H9 (cell line): ENCODE results near the gene SMPD2. TPM values are rescaled to one million over a fixed set of nuclear protein-coding genes. Genes with fewer than 3 reads are reported as not detected.

ENCODE experiments used
- DNase-seq: peaks from one replicate; pipeline ENCODE4 v3.0.0-alpha.2; 2017
- H2AFZ ChIP-seq: one replicate; pipeline ENCODE4 v1.6.1; 2013; ENCODE audit warnings: mild to moderate bottlenecking, low read length, control low read depth, moderate library complexity
- H2AK5ac ChIP-seq: 2 replicates; pipeline ENCODE4 v1.6.1; 2013; ENCODE audit warnings: low read length, control low read depth, mixed read lengths; ENCODE audit not compliant: insufficient read length
- H2BK120ac ChIP-seq: one replicate; pipeline ENCODE4 v1.6.1; 2013; ENCODE audit warnings: low read depth, mild to moderate bottlenecking, low read length, control low read depth, inconsistent platforms; ENCODE audit not compliant: poor library complexity, severe bottlenecking
- H2BK12ac ChIP-seq: 2 replicates; pipeline ENCODE4 v1.6.1; 2013; ENCODE audit warnings: low read length, control low read depth, mixed read lengths, low read depth; ENCODE audit not compliant: insufficient read length
- H2BK15ac ChIP-seq: 2 replicates; pipeline ENCODE4 v1.6.1; 2013; ENCODE audit warnings: low read depth, low read length, control low read depth
- H2BK20ac ChIP-seq: one replicate; pipeline ENCODE4 v1.6.1; 2013; ENCODE audit warnings: low read depth, mild to moderate bottlenecking, low read length, control low read depth, inconsistent platforms; ENCODE audit not compliant: poor library complexity, severe bottlenecking
- H2BK5ac ChIP-seq: 2 replicates; pipeline ENCODE4 v1.6.1; 2013; ENCODE audit warnings: low read length, control low read depth, mixed read lengths; ENCODE audit not compliant: insufficient read length
- H3K14ac ChIP-seq: 2 replicates; pipeline ENCODE4 v1.6.1; 2013; ENCODE audit warnings: low read length, control low read depth; ENCODE audit not compliant: insufficient read depth
- H3K18ac ChIP-seq: 2 replicates; pipeline ENCODE4 v1.6.1; 2013; ENCODE audit warnings: low read depth, mild to moderate bottlenecking, mixed read lengths, low read length, control low read depth; ENCODE audit not compliant: insufficient read length
- H3K23ac ChIP-seq: 2 replicates; pipeline ENCODE4 v1.6.1; 2013; ENCODE audit warnings: low read length, control low read depth, mixed read lengths, low read depth; ENCODE audit not compliant: insufficient read length
- H3K23me2 ChIP-seq: 2 replicates; pipeline ENCODE4 v1.6.1; 2013; ENCODE audit warnings: low read depth, mild to moderate bottlenecking, mixed read lengths, low read length, control low read depth; ENCODE audit not compliant: insufficient read length, poor library complexity, severe bottlenecking
- H3K27ac ChIP-seq: 2 replicates; pipeline ENCODE4 v1.5.1; 2013; ENCODE audit warnings: low read length, control low read depth, mixed read lengths, low read depth; ENCODE audit not compliant: insufficient read length
- H3K27me3 ChIP-seq: 2 replicates; pipeline ENCODE4 v1.6.1; 2013; ENCODE audit warnings: low read length, control low read depth, inconsistent platforms; ENCODE audit not compliant: insufficient read depth
- H3K4ac ChIP-seq: 2 replicates; pipeline ENCODE4 v1.6.1; 2013; ENCODE audit warnings: low read depth, mild to moderate bottlenecking, control low read depth, inconsistent platforms, low read length, moderate library complexity
- H3K4me1 ChIP-seq: 2 replicates; pipeline ENCODE4 v1.6.1; 2013; ENCODE audit warnings: low read length, control low read depth, inconsistent platforms; ENCODE audit not compliant: insufficient read depth
- H3K4me2 ChIP-seq: 2 replicates; pipeline ENCODE4 v1.6.1; 2013; ENCODE audit warnings: low read length, control low read depth, mixed read lengths; ENCODE audit not compliant: insufficient read length, insufficient read depth
- H3K56ac ChIP-seq: 2 replicates; pipeline ENCODE4 v1.6.1; 2013; ENCODE audit warnings: low read depth, mild to moderate bottlenecking, mixed read lengths, low read length, control low read depth; ENCODE audit not compliant: insufficient read length
- H3K79me1 ChIP-seq: 2 replicates; pipeline ENCODE4 v1.6.1; 2013; ENCODE audit warnings: low read depth, mild to moderate bottlenecking, moderate library complexity, low read length, control low read depth, inconsistent platforms; ENCODE audit not compliant: insufficient read depth, poor library complexity, severe bottlenecking
- H3K79me2 ChIP-seq: 2 replicates; pipeline ENCODE4 v1.6.1; 2013; ENCODE audit warnings: low read length, control low read depth, inconsistent platforms; ENCODE audit not compliant: insufficient read depth
- H3K9ac ChIP-seq: 2 replicates; pipeline ENCODE4 v1.6.1; 2013; ENCODE audit warnings: low read length, control low read depth, mixed read lengths; ENCODE audit not compliant: insufficient read length; ENCODE audit errors: extremely low read depth
- H3K9me3 ChIP-seq: one replicate; pipeline ENCODE4 v1.6.1; 2013; ENCODE audit warnings: low read depth, low read length, inconsistent platforms; ENCODE audit not compliant: control insufficient read depth
- H3T11ph ChIP-seq: one replicate; pipeline ENCODE4 v1.6.1; 2013; ENCODE audit warnings: mild to moderate bottlenecking, low read length, control low read depth, inconsistent platforms
- H4K20me1 ChIP-seq: one replicate; pipeline ENCODE4 v1.6.1; 2013; ENCODE audit not compliant: control insufficient read depth, insufficient read length, insufficient read depth
- H4K5ac ChIP-seq: 2 replicates; pipeline ENCODE4 v1.6.1; 2013; ENCODE audit warnings: low read depth, mild to moderate bottlenecking, mixed read lengths, low read length, control low read depth; ENCODE audit not compliant: insufficient read length
- H4K8ac ChIP-seq: replicated peaks from 2 replicates; pipeline ENCODE4 v1.6.1; 2013; ENCODE audit warnings: low read length, control low read depth, mixed read lengths, low read depth; ENCODE audit not compliant: insufficient read length
- H4K91ac ChIP-seq: 2 replicates; pipeline ENCODE4 v1.6.1; 2013; ENCODE audit warnings: low read depth, mild to moderate bottlenecking, moderate library complexity, mixed read lengths, low read length, control low read depth; ENCODE audit not compliant: insufficient read length
- H3K27ac Mint-ChIP-seq, 3 experiments: 2 replicates in 2 of 3; 3 replicates in 1 of 3; pipeline ENCODE4 v1.8.0; 2020 to 2021; ENCODE audit warnings: mixed read lengths in 3 of 3, mild to moderate bottlenecking in 1 of 3, moderate library complexity in 1 of 3
- H3K27me3 Mint-ChIP-seq: 2 replicates; pipeline ENCODE4 v1.8.0; 2021; ENCODE audit warnings: low read depth, mild to moderate bottlenecking, moderate library complexity, mixed read lengths
- H3K36me3 Mint-ChIP-seq, 3 experiments: 2 replicates in 2 of 3; 3 replicates in 1 of 3; pipeline ENCODE4 v1.8.0; 2020 to 2021; ENCODE audit warnings: low read depth in 3 of 3, mixed read lengths in 3 of 3; ENCODE audit not compliant: insufficient read depth in 1 of 3
- H3K4me1 Mint-ChIP-seq, 2 experiments: 2 replicates each; pipeline ENCODE4 v1.8.0; 2020; ENCODE audit warnings: mixed read lengths in 2 of 2
- H3K4me3 Mint-ChIP-seq, 2 experiments: 2 replicates in 1 of 2; 3 replicates in 1 of 2; pipeline ENCODE4 v1.8.0; 2020 to 2021; ENCODE audit warnings: mild to moderate bottlenecking in 2 of 2, mixed read lengths in 2 of 2, moderate library complexity in 1 of 2
- H3K9me3 Mint-ChIP-seq, 2 experiments: 2 replicates in 1 of 2; 3 replicates in 1 of 2; pipeline ENCODE4 v1.8.0; 2020; ENCODE audit warnings: mild to moderate bottlenecking in 2 of 2, mixed read lengths in 2 of 2, moderate library complexity in 1 of 2
- CTCF ChIP-seq: fragments of 200-600 bp; sonication (generic); conservative IDR thresholded peaks from 3 replicates; pipeline ENCODE4 v1.8.0; 2021; ENCODE audit warnings: antibody characterized with exemption, mild to moderate bottlenecking
- WGBS: extraction: QIAGEN DNeasy Blood & Tissue Kit; methylation state at CpG from one replicate; pipeline ENCODE4 v1.1.7; 2013; ENCODE audit warnings: missing lambda C conversion rate, low lambda C conversion rate, mixed read lengths; ENCODE audit not compliant: insufficient read length; ENCODE audit errors: extremely low coverage; 5-methylcytosine and 5-hydroxymethylcytosine counted together
- total RNA-seq: library from RNA; stranded (reverse); gene quantifications from 2 replicates; pipeline ENCODE4 v1.2.1, GENCODE V29; 2021

The SMPD2 gene
- total RNA-seq, 1 experiment from 2014 or later, result 13.0 TPM

DNA sequence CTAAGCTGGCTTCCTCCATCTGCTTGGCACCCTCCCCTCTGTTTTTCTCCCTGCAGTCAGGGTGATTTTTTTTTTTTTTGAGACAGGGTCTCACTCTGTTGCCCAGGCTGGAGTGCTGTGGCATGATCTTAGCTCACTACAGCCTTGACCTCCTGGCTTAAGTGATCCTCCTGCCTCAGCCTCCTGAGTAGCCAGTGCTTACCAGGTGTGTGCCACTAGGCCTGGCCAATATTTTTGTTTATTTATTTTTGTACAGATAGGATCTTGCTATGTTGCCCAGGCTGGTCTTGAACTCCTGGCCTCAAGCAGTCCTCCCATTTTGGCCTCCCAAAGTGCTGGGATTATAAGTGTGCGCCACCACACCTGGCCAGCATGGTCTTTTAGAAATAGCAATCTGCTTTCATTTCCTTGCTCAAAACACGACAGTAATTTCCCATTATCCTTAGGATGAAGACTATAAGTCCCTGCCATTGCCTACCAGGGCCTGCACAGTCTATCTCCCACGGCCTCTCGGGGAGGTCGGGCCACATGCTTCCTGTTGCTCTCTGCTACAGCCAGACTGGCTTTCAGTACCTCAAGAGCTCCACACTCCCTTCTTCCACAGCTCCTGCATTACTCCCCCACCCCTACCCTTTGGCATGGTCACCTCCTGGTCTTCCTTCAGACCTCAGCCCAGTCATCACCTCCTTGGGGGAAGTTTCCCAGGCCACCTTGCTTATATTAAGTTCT, 47.2 kb upstream of the SMPD2 start:
- TF ChIP-seq CTCF, result no peak
- no peak overlapping the region for H3K4me3 Mint-ChIP-seq
- Histone ChIP-seq H4K91ac (no peak overlapping the region), H3K79me1 (no peaks in the 10 kb centered on the region), H4K20me1 (no peaks in the 10 kb centered on the region), H2AK5ac (no peak overlapping the region), H3K14ac (no peak overlapping the region), H3K23me2 (no peaks in the 10 kb centered on the region), H4K8ac (no peak overlapping the region), H2BK20ac (no peak overlapping the region), H3K27me3 (no peaks in the 10 kb centered on the region), H4K5ac (no peak overlapping the region), H3K18ac (no peak overlapping the region), H3K23ac (no peak overlapping the region), H3K4me1 (no peaks in the 10 kb centered on the region), H2BK15ac (no peak overlapping the region), H3K27ac (no peak overlapping the region), H3K4ac (no peak overlapping the region; the same call in 1 of the 2 replicates), H2BK5ac (no peak overlapping the region), H3T11ph (no peak overlapping the region), H3K9ac (no peak overlapping the region), H3K56ac (no peak overlapping the region), H3K79me2 (no peaks in the 10 kb centered on the region), H3K9me3 (no peaks in the 10 kb centered on the region), H3K4me2 (no peak overlapping the region), H2BK120ac (no peak overlapping the region), H2AFZ (no peak overlapping the region), H2BK12ac (no peak overlapping the region)
- no peaks in the 10 kb centered on the region; the same call in 1 of the 2 replicates for H3K27me3 Mint-ChIP-seq
- H3K9me3 Mint-ChIP-seq, result no peaks in the 10 kb centered on the region
- H3K36me3 Mint-ChIP-seq, result no peaks in the 10 kb centered on the region
- peaks cover 0 to 3% of the 10 kb centered on the region in 2 experiments; a peak in 1 of 4 replicates for H3K4me1 Mint-ChIP-seq
- no peak overlapping the region for H3K27ac Mint-ChIP-seq
- no CpG with 5 or more reads among the region's 5 CpGs for WGBS
- no peak for DNase-seq
